ENCODE measurements around the gene CSNK1G1.
A peak's percentile ranks its signal among the peaks of the same experiment; 100 is the strongest.

Gene CSNK1G1

DNA sequence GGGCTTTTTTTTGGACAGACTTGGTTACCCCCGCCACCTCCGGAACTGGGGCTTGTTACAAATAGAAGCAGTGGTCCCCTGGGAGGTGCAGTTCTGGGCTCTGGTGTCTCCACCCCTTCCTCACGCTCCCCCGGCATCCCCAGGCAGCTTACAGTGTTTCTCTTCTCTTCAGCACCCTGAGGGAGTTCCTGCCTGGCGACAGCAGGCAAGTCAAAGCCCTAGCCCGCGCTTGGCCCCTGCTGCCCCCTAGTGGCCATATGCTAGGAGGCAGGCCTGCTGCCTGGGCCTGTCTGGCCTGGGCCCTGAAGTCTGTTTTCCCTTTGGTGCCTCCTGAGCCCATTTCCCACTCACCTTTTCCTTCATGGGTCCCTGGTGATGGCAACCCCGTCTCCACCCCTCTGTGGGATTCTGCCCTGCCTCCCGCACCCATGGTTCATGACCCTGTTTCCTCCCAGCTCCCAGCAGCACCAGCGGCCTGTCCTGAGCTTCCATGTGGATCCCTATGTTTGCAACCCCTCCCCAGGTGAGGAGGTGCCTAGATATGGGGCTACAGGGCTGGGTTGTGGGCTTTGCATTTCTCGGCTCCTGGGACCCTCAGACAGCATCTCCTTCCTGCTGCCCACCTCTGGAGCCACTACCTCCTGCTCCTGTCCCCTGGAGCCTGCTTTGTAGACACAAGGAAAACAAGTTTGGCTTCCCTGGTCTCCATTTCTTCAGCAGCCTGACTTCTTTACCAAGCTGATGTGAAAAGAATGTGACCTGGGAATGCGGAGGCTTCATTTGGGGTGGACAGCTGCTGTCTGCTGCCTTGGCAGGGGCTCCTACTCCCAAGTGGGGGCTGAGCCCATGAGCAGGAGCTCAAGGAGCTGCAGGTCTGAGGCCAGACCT lies 202.2 kb downstream of the CSNK1G1 start:
- DNase-seq (ENCODE audit: low spot score), result peak; percentile 94

DNA sequence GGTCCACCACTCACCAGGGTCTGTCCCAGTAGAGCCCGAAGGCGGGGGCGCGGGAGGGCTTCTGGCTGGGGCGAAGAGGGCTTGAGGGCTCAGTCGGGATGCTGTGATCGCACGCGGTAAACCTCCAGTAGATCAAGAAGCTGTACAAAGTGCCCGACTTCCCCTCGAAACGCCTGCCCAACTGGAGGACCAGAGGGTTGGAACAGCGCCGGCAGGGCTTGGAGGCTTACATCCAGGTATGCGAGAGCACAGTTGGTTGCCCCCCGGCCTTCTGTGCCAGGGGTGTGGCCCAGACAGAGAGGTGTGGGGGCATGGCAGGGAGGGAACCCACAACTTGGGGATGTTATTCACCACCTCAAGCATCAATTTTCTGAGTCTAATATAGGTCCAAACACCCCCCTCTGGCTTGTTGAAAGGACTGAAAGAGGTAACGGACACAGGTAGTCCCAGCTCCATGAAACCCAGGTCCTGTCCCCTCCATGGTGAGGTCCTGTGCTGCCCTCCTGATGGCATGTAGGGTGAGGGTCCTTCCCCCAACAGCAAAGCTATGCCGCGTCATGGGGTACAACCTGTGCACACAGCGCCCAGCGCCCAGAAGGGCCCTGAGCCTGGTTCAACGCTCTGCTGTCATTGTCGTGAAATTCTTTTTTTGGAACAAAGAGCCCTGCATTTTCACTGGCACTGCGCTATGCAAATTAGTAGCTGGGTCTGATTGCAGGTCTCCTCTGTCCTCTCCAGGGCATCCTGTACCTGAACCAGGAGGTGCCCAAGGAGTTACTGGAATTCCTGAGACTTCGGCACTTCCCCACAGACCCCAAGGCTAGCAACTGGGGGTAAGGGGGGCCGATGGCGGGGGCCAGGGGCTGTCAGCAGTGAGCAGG lies 203.2 kb downstream of the CSNK1G1 start:
- no peak for DNase-seq (ENCODE audit: low spot score)

DNA sequence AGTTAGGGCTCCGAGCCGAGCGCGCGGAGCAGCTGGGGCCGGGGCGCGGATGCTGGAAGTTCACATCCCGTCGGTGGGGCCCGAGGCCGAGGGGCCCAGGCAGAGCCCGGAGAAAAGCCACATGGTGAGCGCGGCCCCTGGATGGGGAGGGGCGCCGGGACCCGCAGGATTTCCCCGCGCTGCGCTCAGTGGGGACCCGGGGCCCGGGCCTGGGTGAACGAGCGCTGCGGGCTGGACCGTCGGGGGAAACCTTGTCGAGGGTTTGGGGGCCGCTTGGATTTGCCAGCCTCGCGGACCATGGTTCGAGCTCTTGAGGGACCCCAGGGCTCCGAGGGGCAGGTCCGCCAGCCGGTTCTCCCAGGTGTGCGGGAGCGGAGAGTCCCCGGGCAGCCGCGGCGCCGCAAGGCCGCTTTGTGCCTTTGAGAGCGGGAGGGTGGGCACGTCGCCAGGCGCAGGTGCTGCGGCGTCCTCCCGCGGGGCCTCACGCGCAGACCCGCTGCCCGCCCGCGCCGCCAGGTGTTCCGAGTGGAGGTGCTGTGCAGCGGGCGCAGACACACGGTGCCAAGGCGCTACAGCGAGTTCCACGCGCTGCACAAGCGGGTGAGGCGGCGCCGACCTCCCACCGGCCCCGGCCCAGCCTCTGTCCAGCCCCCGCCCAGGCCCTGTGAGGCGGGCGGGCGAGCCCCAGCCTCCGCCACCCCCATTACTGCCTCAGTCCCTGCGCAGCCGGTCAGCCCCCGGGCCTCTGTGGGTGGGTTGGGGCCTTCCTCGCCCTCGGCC lies 204.1 kb downstream of the CSNK1G1 start, which contains the start of gene SNX22:
Gene SNX22, plus strand, starts transcription at position 5 of the 780 bp plus-strand sequence. Its CDS starts 45 bp downstream, at position 50.
- peak; percentile 72 for DNase-seq (ENCODE audit: low spot score)

DNA sequence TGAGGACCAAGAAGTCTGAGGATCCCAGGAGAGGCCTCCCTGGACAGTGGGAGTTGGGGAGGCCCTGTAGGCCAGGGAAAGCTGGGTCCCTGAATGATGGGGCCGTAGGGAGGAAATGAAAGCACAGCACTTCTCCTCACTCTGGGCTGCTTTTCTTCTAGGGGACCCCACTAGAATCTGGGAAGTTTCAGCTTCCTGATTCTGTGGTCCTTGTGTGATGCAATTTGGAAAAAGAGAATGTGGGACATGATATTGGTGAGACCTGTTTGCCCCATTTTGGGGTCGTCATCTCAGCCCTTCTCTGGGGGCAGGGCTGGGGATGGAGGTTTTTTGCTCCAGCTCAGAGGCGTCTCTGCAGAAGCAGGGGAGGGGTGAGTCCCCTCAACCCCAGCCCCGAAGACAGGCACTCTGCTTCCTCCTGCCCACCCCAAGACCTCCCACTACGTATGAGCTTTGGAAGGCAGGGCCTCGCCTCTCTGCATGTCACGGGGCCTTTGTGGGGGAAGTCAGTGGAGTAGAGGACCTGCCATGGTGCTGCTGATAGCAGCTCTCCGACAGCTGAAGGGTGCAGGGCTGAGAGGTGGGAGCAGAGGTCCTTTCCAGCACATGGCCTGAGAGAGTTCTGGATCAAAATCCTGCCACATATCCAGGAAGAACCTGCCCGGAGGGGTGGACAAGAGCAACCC lies 205.9 kb downstream of the CSNK1G1 start:
- DNase-seq (ENCODE audit: low spot score), result no peak

DNA sequence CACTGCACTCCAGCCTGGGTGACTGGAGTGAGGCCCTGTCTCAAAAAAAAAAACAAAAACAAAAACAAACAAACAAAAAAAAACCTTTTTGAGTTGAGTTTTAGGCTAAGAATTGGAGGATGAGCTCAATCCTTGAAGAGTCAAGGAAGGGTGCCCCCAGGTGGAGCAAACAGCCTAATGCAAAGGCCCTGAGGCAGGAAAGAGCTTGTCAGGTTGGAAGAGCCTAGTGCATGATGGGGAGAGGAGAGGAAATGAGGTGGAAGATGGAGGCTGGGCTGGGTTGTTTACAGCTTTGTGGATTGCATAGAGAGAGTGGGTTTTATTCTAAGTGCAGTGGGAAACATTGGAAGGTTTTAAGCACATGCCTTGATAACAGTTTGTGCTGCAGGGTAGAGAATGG lies 206.5 kb downstream of the CSNK1G1 start:
- no peak for DNase-seq (ENCODE audit: low spot score)

DNA sequence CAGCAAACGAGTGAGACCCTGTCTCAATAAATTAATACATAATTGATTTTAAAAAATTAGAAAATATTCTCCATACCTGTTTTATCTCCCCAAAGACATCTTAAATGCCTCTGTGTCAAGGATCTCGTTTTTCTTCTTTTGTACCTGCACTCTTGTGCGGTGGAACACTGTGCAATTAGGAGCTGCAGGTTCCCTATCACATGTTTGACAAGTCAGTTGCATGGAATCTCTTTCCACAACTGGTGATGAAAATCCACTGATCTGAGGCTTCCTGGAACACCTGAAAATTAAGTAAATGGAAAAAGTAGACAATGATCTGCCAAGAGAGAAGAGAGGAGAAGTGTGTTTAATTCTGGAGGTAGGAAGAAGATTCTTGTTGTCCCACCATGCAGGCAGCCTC lies 207.4 kb downstream of the CSNK1G1 start:
- DNase-seq (ENCODE audit: low spot score), result no peak

DNA sequence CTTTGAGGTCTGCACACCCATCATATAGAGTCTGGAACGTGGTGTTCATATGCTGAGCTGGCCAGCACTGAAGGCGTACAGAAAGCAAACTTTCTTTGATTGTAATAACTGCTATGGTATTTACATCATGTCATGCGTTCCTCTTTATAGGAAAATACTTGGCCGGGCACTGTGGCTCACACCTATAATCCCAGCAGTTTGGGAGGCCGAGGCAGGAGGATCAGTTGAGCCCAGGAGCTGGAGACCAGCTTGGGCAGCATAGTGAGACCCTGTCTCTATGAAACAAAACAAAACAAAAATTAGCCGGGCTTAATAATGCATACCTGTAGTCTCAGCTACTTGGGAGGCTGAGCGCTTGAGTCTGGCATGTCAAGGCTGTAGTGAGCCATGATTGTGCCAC lies 207.8 kb downstream of the CSNK1G1 start:
- DNase-seq (ENCODE audit: low spot score), result no peak

DNA sequence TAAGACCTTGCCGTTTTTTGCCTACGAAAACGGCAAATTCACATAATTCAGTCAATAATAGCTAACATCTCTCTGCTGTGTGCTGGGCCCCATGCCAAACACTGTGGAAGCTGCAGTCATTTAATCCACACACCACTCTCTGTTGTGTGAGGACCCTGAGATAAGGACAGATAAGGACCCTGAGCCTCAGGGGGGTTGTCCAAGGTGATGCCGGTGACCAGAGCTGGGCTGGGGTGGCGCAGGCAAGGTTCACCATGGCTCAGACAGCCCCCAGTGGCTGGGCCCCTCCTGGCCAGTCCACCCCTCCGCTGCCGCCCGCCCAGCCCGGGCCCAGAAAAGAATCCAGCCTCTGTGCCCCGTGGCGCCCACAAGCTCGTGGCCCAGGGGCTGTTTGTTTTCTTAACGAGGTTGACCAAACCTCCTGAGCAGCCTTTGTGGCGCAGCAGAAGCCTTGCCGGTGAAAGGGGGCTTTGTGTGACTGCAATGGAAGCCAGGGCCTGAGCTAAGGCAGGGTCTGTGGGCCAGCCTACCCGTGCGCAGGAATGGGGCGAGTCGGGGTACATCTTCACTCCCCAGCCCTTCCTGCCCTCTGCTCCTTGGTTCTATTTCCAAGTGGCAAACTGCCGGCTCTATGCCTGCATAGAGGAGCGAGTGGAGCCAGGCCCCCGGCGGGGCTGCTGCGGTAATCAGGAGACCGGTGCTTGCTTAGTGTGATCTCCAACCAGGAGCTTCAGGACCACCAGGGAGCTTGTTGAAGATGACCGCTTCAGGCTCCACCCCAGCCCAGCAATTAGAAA lies 208.9 kb downstream of the CSNK1G1 start:
- no peak for DNase-seq (ENCODE audit: low spot score)

DNA sequence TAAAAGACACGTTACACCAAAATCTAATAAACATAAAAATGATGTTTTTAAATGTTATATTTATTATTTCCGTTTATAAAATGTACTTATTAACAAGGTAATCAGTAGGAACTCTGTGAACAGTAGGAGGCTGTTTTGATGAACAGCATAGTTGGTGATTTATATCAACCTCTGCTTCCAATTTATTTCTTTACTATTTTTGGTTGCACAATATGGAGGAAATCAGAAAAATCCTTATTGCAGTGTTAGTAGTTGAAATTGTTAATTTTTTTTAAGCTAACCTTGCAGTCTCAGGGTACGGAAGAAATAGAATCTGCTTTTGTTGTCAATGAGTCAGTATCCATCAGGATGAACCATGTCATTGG lies 209.5 kb downstream of the CSNK1G1 start:
- no peak for DNase-seq (ENCODE audit: low spot score)

DNA sequence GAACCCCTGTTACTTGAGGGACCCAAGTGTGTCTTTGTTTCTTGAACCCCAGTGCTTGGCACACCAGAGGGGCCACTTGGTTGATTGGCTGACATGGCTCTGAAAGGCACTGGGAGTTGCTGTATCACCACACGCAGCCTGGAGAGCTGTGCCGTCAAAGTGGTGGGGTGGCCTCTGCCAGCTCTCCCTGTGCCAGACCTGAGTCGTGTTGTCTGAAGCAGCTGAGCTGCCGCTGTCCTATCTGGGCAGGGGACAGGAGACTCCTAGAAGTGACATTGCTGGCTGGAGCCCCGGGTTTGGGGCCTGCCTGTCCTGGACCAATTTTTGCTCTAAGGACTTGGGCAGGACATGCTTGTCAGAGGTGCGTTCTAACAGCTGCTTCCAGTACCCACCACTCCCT lies 209.9 kb downstream of the CSNK1G1 start:
- DNase-seq (ENCODE audit: low spot score), result no peak

DNA sequence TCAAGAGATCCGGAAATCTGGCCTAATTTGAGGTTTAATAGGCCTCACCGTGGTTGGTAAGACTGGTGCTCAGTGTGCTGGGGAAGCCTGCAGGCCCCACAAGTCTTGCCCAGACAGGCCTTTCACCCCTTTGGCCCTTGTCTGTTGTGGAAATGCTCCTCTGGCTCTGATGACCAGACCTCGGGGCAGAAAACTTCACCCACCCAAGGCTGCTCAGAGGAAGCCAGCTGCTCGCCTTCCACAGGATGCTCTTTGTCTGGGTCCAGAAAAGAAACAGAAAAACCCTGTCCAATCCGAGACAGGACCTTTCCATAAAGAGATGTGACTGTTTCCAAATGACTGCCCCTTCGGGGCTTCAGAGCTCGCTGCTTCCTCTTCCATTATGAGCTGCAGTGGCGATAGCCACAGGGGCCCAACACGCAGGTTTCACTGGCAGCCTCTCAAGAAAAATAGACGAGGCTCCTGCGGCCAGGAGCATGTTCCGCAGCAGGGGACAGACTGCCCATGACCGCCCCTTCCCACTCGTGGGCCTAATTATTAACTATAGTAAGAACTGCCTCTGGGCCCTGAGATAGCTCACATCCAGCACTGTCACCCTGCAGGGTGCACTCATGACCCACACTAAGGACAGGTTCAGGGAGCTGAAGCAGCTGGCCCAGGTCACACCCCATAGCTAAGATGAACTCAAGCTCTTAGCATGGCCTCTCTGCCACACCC lies 211.2 kb downstream of the CSNK1G1 start:
- DNase-seq (ENCODE audit: low spot score), result no peak

DNA sequence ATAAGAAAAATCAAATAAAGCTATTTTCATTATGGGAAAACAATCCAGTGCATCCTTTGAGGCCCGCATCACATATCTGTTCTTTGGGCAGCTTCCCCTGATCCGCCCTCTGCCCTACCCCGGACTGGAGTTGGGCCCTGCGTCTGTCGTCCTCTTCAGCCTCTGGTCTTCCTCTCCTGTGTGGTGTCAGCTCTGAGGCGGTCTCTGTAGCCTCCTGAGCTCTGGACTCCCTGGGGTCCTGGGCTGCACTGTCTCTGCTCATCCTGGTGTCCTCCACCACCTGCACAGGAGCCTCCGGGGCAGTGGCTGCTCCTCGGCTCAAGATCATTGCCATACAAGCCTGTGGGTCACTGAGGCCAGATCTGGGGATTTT lies 211.8 kb downstream of the CSNK1G1 start:
- DNase-seq (ENCODE audit: low spot score), result no peak

DNA sequence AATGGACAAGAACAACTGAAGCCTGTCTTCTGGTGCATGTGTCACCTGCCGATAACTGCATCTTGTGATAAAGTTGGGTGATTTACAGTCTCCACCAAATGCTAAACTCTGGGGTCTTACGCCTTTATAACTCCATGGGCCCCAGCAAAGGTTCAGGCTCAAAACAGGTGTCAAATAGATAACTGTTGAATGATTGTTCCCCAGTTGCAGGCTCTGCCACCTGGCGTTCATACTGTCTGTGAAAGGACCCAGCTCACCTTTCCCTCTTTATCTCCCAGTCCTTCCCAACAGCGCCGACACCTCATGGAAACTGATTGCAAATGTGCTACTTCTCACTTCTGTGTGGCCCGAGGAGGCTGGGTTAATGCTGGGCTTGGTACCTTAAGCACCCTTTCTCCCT lies 212.7 kb downstream of the CSNK1G1 start:
- DNase-seq (ENCODE audit: low spot score), result no peak

DNA sequence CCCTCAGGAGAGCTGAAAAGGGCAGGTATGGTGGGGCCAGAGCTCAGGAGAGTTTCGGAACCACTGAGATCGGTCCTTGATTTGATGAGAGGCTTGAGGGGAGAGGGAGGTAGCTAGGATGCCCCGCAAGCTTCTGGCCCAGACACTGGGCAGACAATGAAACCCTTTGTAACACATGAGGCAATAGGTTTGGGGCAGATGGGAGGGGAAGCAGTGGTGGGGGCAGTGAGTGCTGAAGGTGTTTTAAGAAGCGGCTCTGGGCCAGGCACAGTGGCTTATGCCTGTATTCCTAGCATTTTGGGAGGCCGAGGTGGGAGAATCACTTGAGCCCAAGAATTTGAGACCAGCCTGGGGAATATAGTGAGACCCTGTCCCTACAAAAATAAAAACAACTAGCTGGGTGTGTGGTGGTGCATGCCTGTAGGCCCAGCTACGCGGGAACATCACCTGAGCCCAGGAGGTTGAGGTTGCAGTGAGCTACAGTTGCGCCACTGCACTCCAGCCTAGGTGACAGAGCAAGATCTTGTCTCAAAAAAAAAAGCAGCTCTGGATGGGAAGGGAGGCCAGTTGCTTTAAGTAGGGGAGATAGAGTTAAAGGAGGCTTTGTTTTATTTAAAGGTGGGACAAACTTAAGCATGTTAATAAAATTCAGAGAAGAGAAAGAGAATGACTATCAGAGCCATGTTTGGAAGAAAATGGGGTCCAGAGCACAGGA lies 214.0 kb downstream of the CSNK1G1 start:
- no peak for DNase-seq (ENCODE audit: low spot score)

DNA sequence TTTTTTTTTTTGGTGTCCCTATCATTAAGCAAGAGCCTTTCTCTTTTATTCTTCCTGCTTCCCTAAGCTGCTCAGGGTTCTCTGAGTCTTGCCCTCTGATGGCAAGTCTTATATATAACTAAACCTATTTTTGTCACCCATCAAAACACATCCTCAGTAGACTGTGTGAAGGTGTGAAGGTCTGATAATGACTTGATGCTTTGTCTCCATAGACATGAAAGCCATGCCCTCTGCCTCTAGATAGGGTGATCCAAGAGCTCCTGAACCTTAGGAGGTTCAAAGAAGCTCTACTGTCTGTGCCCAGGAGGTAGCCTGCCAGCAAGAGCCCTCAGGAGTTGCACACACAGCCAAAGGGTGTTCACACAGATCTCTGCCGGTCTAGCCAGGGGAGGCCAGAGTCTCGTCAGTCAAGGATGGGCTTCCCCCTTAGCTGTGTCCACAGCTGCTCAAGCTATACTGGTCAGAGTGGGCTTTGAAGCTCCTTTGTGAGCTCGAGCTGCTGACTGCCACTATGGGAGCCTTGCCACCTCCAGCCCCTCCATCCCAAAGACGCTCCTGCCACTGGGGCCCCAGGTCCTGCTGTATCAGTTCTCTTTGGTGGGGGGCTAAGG lies 217.5 kb downstream of the CSNK1G1 start:
- no peak for DNase-seq (ENCODE audit: low spot score)

DNA sequence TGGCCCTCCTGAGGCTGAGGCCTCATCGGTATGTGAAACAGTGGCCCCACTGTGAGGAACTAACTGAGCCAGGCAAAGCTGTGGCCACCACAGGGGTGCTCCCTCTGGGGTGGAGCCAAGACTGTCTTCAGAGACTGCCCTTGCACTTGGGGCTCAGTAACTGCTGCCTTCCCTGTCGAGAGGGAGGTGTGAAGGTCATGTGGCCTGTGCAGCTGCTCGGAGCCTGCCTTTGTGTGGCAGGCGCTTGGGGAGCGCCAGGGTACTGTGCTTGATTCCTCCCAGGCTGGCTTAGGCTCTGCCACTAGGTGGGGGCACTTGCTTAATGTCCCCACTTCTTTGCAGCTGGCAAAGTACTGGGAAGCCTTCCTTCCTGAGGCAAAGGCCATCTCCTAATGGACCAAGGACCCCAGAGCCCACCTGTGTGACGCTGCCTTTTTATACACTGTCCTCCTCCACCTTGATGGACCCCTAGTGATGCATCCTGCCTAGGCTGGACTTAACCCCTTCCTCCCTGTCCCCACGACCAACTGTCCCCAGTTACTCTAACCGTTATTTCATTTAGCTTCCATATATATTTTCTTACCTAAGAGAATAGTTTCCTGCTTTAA lies 218.6 kb downstream of the CSNK1G1 start:
- DNase-seq (ENCODE audit: low spot score), result no peak

DNA sequence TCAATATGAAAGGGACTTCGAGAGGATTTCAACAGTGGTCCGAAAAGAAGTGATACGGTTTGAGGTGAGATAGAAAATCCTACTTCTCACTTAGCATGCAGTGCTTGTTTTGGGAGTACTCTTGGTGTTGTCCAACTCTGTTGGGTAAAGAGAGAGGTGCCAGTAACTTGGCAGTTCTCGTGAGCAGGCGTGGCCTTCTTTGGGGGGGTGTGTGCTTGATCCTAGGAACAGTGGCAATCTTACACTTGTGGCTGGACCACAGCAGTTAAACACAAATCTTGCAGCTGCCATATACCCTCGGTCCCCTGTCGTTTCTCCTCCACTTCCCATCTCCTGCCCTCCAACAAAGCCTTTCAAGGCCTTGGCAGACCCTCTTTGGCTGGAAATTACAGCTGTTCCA lies 219.6 kb downstream of the CSNK1G1 start:
- DNase-seq (ENCODE audit: low spot score), result no peak

DNA sequence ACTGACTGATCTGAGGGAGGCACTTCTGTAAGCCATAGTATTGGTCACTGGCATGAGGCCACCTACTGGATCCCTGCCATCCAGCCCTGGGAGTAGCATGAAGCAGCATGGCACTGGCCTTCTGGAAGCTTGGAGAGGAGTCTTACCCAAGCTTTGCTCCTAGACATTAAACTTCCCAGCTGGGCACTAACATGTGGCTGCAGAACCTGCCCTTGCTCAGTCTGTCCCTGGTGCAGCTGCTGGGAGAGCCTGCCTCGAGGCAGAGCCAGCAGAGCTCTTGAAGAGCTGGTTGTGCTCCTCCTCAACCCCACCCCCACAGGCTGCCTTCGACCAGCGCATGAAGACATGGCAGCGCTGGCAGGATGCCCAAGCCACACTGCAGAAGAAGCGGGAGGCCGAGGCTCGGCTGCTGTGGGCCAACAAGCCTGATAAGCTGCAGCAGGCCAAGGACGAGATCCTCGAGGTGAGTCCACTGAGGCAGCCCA lies 221.6 kb downstream of the CSNK1G1 start:
- no peak for DNase-seq (ENCODE audit: low spot score)
